H9 (cell line): Measurements from ENCODE around the gene ECHDC3. TPM values are rescaled to one million over a fixed set of nuclear protein-coding genes. Genes with fewer than 3 reads are reported as not detected.

Source experiments
- DNase-seq: peaks from one replicate; pipeline ENCODE4 v3.0.0-alpha.2; 2017
- H2AFZ ChIP-seq: one replicate; pipeline ENCODE4 v1.6.1; 2013; ENCODE audit warnings: mild to moderate bottlenecking, low read length, control low read depth, moderate library complexity
- H2AK5ac ChIP-seq: 2 replicates; pipeline ENCODE4 v1.6.1; 2013; ENCODE audit warnings: low read length, control low read depth, mixed read lengths; ENCODE audit not compliant: insufficient read length
- H2BK120ac ChIP-seq: one replicate; pipeline ENCODE4 v1.6.1; 2013; ENCODE audit warnings: low read depth, mild to moderate bottlenecking, low read length, control low read depth, inconsistent platforms; ENCODE audit not compliant: poor library complexity, severe bottlenecking
- H2BK12ac ChIP-seq: 2 replicates; pipeline ENCODE4 v1.6.1; 2013; ENCODE audit warnings: low read length, control low read depth, mixed read lengths, low read depth; ENCODE audit not compliant: insufficient read length
- H2BK15ac ChIP-seq: 2 replicates; pipeline ENCODE4 v1.6.1; 2013; ENCODE audit warnings: low read depth, low read length, control low read depth
- H2BK20ac ChIP-seq: one replicate; pipeline ENCODE4 v1.6.1; 2013; ENCODE audit warnings: low read depth, mild to moderate bottlenecking, low read length, control low read depth, inconsistent platforms; ENCODE audit not compliant: poor library complexity, severe bottlenecking
- H2BK5ac ChIP-seq: 2 replicates; pipeline ENCODE4 v1.6.1; 2013; ENCODE audit warnings: low read length, control low read depth, mixed read lengths; ENCODE audit not compliant: insufficient read length
- H3K14ac ChIP-seq: 2 replicates; pipeline ENCODE4 v1.6.1; 2013; ENCODE audit warnings: low read length, control low read depth; ENCODE audit not compliant: insufficient read depth
- H3K18ac ChIP-seq: 2 replicates; pipeline ENCODE4 v1.6.1; 2013; ENCODE audit warnings: low read depth, mild to moderate bottlenecking, mixed read lengths, low read length, control low read depth; ENCODE audit not compliant: insufficient read length
- H3K23ac ChIP-seq: 2 replicates; pipeline ENCODE4 v1.6.1; 2013; ENCODE audit warnings: low read length, control low read depth, mixed read lengths, low read depth; ENCODE audit not compliant: insufficient read length
- H3K23me2 ChIP-seq: 2 replicates; pipeline ENCODE4 v1.6.1; 2013; ENCODE audit warnings: low read depth, mild to moderate bottlenecking, mixed read lengths, low read length, control low read depth; ENCODE audit not compliant: insufficient read length, poor library complexity, severe bottlenecking
- H3K27ac ChIP-seq: 2 replicates; pipeline ENCODE4 v1.5.1; 2013; ENCODE audit warnings: low read length, control low read depth, mixed read lengths, low read depth; ENCODE audit not compliant: insufficient read length
- H3K27me3 ChIP-seq: 2 replicates; pipeline ENCODE4 v1.6.1; 2013; ENCODE audit warnings: low read length, control low read depth, inconsistent platforms; ENCODE audit not compliant: insufficient read depth
- H3K4ac ChIP-seq: 2 replicates; pipeline ENCODE4 v1.6.1; 2013; ENCODE audit warnings: low read depth, mild to moderate bottlenecking, control low read depth, inconsistent platforms, low read length, moderate library complexity
- H3K4me1 ChIP-seq: 2 replicates; pipeline ENCODE4 v1.6.1; 2013; ENCODE audit warnings: low read length, control low read depth, inconsistent platforms; ENCODE audit not compliant: insufficient read depth
- H3K4me2 ChIP-seq: 2 replicates; pipeline ENCODE4 v1.6.1; 2013; ENCODE audit warnings: low read length, control low read depth, mixed read lengths; ENCODE audit not compliant: insufficient read length, insufficient read depth
- H3K56ac ChIP-seq: 2 replicates; pipeline ENCODE4 v1.6.1; 2013; ENCODE audit warnings: low read depth, mild to moderate bottlenecking, mixed read lengths, low read length, control low read depth; ENCODE audit not compliant: insufficient read length
- H3K79me1 ChIP-seq: 2 replicates; pipeline ENCODE4 v1.6.1; 2013; ENCODE audit warnings: low read depth, mild to moderate bottlenecking, moderate library complexity, low read length, control low read depth, inconsistent platforms; ENCODE audit not compliant: insufficient read depth, poor library complexity, severe bottlenecking
- H3K79me2 ChIP-seq: 2 replicates; pipeline ENCODE4 v1.6.1; 2013; ENCODE audit warnings: low read length, control low read depth, inconsistent platforms; ENCODE audit not compliant: insufficient read depth
- H3K9ac ChIP-seq: 2 replicates; pipeline ENCODE4 v1.6.1; 2013; ENCODE audit warnings: low read length, control low read depth, mixed read lengths; ENCODE audit not compliant: insufficient read length; ENCODE audit errors: extremely low read depth
- H3K9me3 ChIP-seq: one replicate; pipeline ENCODE4 v1.6.1; 2013; ENCODE audit warnings: low read depth, low read length, inconsistent platforms; ENCODE audit not compliant: control insufficient read depth
- H3T11ph ChIP-seq: one replicate; pipeline ENCODE4 v1.6.1; 2013; ENCODE audit warnings: mild to moderate bottlenecking, low read length, control low read depth, inconsistent platforms
- H4K20me1 ChIP-seq: one replicate; pipeline ENCODE4 v1.6.1; 2013; ENCODE audit not compliant: control insufficient read depth, insufficient read length, insufficient read depth
- H4K5ac ChIP-seq: 2 replicates; pipeline ENCODE4 v1.6.1; 2013; ENCODE audit warnings: low read depth, mild to moderate bottlenecking, mixed read lengths, low read length, control low read depth; ENCODE audit not compliant: insufficient read length
- H4K8ac ChIP-seq: replicated peaks from 2 replicates; pipeline ENCODE4 v1.6.1; 2013; ENCODE audit warnings: low read length, control low read depth, mixed read lengths, low read depth; ENCODE audit not compliant: insufficient read length
- H4K91ac ChIP-seq: 2 replicates; pipeline ENCODE4 v1.6.1; 2013; ENCODE audit warnings: low read depth, mild to moderate bottlenecking, moderate library complexity, mixed read lengths, low read length, control low read depth; ENCODE audit not compliant: insufficient read length
- H3K27ac Mint-ChIP-seq, 3 experiments: 2 replicates in 2 of 3; 3 replicates in 1 of 3; pipeline ENCODE4 v1.8.0; 2020 to 2021; ENCODE audit warnings: mixed read lengths in 3 of 3, mild to moderate bottlenecking in 1 of 3, moderate library complexity in 1 of 3
- H3K27me3 Mint-ChIP-seq: 2 replicates; pipeline ENCODE4 v1.8.0; 2021; ENCODE audit warnings: low read depth, mild to moderate bottlenecking, moderate library complexity, mixed read lengths
- H3K36me3 Mint-ChIP-seq, 3 experiments: 2 replicates in 2 of 3; 3 replicates in 1 of 3; pipeline ENCODE4 v1.8.0; 2020 to 2021; ENCODE audit warnings: low read depth in 3 of 3, mixed read lengths in 3 of 3; ENCODE audit not compliant: insufficient read depth in 1 of 3
- H3K4me1 Mint-ChIP-seq, 2 experiments: 2 replicates each; pipeline ENCODE4 v1.8.0; 2020; ENCODE audit warnings: mixed read lengths in 2 of 2
- H3K4me3 Mint-ChIP-seq, 2 experiments: 2 replicates in 1 of 2; 3 replicates in 1 of 2; pipeline ENCODE4 v1.8.0; 2020 to 2021; ENCODE audit warnings: mild to moderate bottlenecking in 2 of 2, mixed read lengths in 2 of 2, moderate library complexity in 1 of 2
- H3K9me3 Mint-ChIP-seq, 2 experiments: 2 replicates in 1 of 2; 3 replicates in 1 of 2; pipeline ENCODE4 v1.8.0; 2020; ENCODE audit warnings: mild to moderate bottlenecking in 2 of 2, mixed read lengths in 2 of 2, moderate library complexity in 1 of 2
- WGBS: extraction: QIAGEN DNeasy Blood & Tissue Kit; methylation state at CpG from one replicate; pipeline ENCODE4 v1.1.7; 2013; ENCODE audit warnings: missing lambda C conversion rate, low lambda C conversion rate, mixed read lengths; ENCODE audit not compliant: insufficient read length; ENCODE audit errors: extremely low coverage; 5-methylcytosine and 5-hydroxymethylcytosine counted together
- total RNA-seq: library from RNA; stranded (reverse); gene quantifications from 2 replicates; pipeline ENCODE4 v1.2.1, GENCODE V29; 2021
- TF ChIP-seq, protein P1 (sequence below): fragments of 200-600 bp; sonication (generic); conservative IDR thresholded peaks from 3 replicates; pipeline ENCODE4 v1.8.0; 2021; ENCODE audit warnings: antibody characterized with exemption, mild to moderate bottlenecking

Gene ECHDC3
- total RNA-seq, 1 experiment from 2014 or later: 9.3 TPM

- H2BK12ac ChIP-seq: no peak overlapping the region
- no peak overlapping the region for H3K9ac ChIP-seq
- no peak overlapping the region for H2AFZ ChIP-seq
- H2BK120ac ChIP-seq: no peak overlapping the region
- DNase-seq: no peak
- H3K4me3 Mint-ChIP-seq: no peak overlapping the region
- peak overlapping the region in 1 of 3 experiments; percentile 39; a peak in 1 of 7 replicates for H3K27ac Mint-ChIP-seq
- H3K9me3 Mint-ChIP-seq: no peaks in the 10 kb centered on the region
- no peaks in the 10 kb centered on the region for H3K4me1 ChIP-seq
- no peaks in the 10 kb centered on the region for H3K9me3 ChIP-seq
- TF ChIP-seq, protein P1, sequence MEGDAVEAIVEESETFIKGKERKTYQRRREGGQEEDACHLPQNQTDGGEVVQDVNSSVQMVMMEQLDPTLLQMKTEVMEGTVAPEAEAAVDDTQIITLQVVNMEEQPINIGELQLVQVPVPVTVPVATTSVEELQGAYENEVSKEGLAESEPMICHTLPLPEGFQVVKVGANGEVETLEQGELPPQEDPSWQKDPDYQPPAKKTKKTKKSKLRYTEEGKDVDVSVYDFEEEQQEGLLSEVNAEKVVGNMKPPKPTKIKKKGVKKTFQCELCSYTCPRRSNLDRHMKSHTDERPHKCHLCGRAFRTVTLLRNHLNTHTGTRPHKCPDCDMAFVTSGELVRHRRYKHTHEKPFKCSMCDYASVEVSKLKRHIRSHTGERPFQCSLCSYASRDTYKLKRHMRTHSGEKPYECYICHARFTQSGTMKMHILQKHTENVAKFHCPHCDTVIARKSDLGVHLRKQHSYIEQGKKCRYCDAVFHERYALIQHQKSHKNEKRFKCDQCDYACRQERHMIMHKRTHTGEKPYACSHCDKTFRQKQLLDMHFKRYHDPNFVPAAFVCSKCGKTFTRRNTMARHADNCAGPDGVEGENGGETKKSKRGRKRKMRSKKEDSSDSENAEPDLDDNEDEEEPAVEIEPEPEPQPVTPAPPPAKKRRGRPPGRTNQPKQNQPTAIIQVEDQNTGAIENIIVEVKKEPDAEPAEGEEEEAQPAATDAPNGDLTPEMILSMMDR: no peak
- H3K23ac ChIP-seq: no peak overlapping the region
- H2BK20ac ChIP-seq: no peak overlapping the region
- no peak overlapping the region for H4K8ac ChIP-seq
- H3K4me2 ChIP-seq: no peak overlapping the region
- H3T11ph ChIP-seq: no peak overlapping the region
- H4K91ac ChIP-seq: no peak overlapping the region
- no peaks in the 10 kb centered on the region for H3K79me2 ChIP-seq
- no peaks in the 10 kb centered on the region for H4K20me1 ChIP-seq
- H2BK15ac ChIP-seq: no peak overlapping the region
- H3K27me3 ChIP-seq: no peaks in the 10 kb centered on the region
- peaks cover 5 to 6% of the 10 kb centered on the region in 2 experiments; a peak in 3 of 4 replicates for H3K4me1 Mint-ChIP-seq
- peaks cover 0 to 4% (median 1%) of the 10 kb centered on the region in 3 experiments; a peak in 1 of 7 replicates for H3K36me3 Mint-ChIP-seq
- no peak overlapping the region for H4K5ac ChIP-seq
- no peaks in the 10 kb centered on the region for H3K79me1 ChIP-seq
- H3K27me3 Mint-ChIP-seq: no peaks in the 10 kb centered on the region
- H3K23me2 ChIP-seq: no peaks in the 10 kb centered on the region
- no peak overlapping the region for H3K27ac ChIP-seq
- H3K14ac ChIP-seq: no peak overlapping the region
- H3K4ac ChIP-seq: no peak overlapping the region
- no peak overlapping the region for H2BK5ac ChIP-seq
- WGBS: no CpG with 5 or more reads among the region's 8 CpGs
- no peak overlapping the region for H2AK5ac ChIP-seq
- H3K18ac ChIP-seq: no peak overlapping the region
- no peak overlapping the region for H3K56ac ChIP-seq
Observed at GRCh38 chr10:11759347-11759746, 17.2 kb downstream of the ECHDC3 start.
